MM.1S (cell line): ENCODE results near the gene GDAP2.

Experiments used
- EZH2 ChIP-seq: fragments of 300-600 bp; sonication (generic); optimal IDR thresholded peaks from 2 replicates; pipeline ENCODE3; 2017; ENCODE audit warnings: low read depth, mild to moderate bottlenecking, antibody characterized with exemption, low read length, mixed read lengths
- TF ChIP-seq, protein P1 (sequence below): fragments of 300-600 bp; sonication (generic); IDR thresholded peaks from 2 replicates; pipeline ENCODE4 v1.5.1; 2016; ENCODE audit warnings: antibody characterized with exemption, low read length, mixed read lengths

DNA sequence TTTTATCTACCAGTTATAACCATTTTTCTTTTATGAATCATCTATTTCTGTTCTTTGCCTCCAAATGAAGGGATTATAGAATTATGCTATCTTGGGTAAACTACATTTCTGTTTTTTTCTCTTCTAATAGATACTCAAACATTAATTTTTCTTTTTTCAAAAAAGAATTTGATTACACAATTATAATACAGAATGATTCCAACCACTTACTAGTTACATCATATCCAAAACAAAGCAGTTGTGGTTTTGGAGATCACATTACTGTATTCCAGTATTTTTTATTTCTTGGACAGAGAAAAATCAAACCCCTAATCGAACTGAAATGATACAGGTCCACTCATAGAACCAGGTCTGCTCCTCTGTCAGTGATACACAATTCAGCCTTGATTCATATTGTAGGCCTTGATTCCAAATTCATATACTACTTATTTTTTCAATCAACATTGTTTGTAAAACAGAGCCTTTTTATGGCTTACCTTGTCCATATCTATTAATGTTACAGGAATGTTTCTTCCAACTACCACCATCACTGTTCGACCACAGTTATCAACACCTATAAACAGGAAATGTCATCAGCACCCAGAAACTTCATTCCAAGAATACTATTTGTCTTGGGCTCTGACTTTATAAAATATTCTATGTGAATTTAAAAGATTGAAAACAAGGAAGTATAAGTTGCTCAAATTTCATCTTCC is 43.2 kb downstream of the GDAP2 start:
- TF ChIP-seq EZH2, result no peak
- TF ChIP-seq, protein P1, sequence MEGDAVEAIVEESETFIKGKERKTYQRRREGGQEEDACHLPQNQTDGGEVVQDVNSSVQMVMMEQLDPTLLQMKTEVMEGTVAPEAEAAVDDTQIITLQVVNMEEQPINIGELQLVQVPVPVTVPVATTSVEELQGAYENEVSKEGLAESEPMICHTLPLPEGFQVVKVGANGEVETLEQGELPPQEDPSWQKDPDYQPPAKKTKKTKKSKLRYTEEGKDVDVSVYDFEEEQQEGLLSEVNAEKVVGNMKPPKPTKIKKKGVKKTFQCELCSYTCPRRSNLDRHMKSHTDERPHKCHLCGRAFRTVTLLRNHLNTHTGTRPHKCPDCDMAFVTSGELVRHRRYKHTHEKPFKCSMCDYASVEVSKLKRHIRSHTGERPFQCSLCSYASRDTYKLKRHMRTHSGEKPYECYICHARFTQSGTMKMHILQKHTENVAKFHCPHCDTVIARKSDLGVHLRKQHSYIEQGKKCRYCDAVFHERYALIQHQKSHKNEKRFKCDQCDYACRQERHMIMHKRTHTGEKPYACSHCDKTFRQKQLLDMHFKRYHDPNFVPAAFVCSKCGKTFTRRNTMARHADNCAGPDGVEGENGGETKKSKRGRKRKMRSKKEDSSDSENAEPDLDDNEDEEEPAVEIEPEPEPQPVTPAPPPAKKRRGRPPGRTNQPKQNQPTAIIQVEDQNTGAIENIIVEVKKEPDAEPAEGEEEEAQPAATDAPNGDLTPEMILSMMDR, result no peak
